Fibroblast of mammary gland (primary cell): Measurements from ENCODE around the gene CC2D2A.
"Not testable (repeated sequence)": the region's sequence is repeated elsewhere in the genome, so short reads cannot be mapped to it uniquely, and the experiment has no call there.

ENCODE experiments used
- DNase-seq: peaks from one replicate; pipeline ENCODE4 v3.0.0-alpha.2; 2010; ENCODE audit warnings: low read depth
- H3K4me3 ChIP-seq: 2 replicates; pipeline ENCODE4 v1.5.1; 2011; ENCODE audit warnings: low read depth, mild to moderate bottlenecking, low read length, moderate library complexity; ENCODE audit not compliant: control insufficient read depth
- CTCF ChIP-seq: conservative IDR thresholded peaks from 2 replicates; pipeline ENCODE4 v1.5.1; 2011; ENCODE audit warnings: low read depth, low read length, inconsistent platforms; ENCODE audit not compliant: control insufficient read depth, insufficient read depth

The CC2D2A gene

GRCh38 chr4:15504041-15504440 lies 34.4 kb downstream of the CC2D2A start:
- no peak for DNase-seq
- H3K4me3 ChIP-seq, result no peak overlapping the region
- no peak for TF ChIP-seq CTCF

- TF ChIP-seq CTCF, result no peak
- H3K4me3 ChIP-seq, result no peak overlapping the region
- DNase-seq, result peak; percentile 10
These were observed 36.8 kb downstream of the CC2D2A start for GRCh38 chr4:15506464-15506863.

GRCh38 chr4:15507679-15508078 lies 38.0 kb downstream of the CC2D2A start:
- H3K4me3 ChIP-seq, result no peak overlapping the region
- TF ChIP-seq CTCF, result no peak
- DNase-seq, result no peak

- TF ChIP-seq CTCF, result no peak
- DNase-seq, result no peak
- H3K4me3 ChIP-seq, result no peak overlapping the region
These were observed 41.3 kb downstream of the CC2D2A start for GRCh38 chr4:15510961-15511360.

- no peak for TF ChIP-seq CTCF
- H3K4me3 ChIP-seq, result no peak overlapping the region
- peak; percentile 15 for DNase-seq
These were observed 43.9 kb downstream of the CC2D2A start for GRCh38 chr4:15513545-15513944.

GRCh38 chr4:15515106-15515505 lies 45.4 kb downstream of the CC2D2A start:
- DNase-seq, result no peak
- H3K4me3 ChIP-seq, result no peak overlapping the region
- TF ChIP-seq CTCF, result no peak

GRCh38 chr4:15516494-15516893 lies 46.8 kb downstream of the CC2D2A start:
- TF ChIP-seq CTCF, result no peak
- no peak for DNase-seq
- no peak overlapping the region for H3K4me3 ChIP-seq

GRCh38 chr4:15517681-15518080 lies 48.0 kb downstream of the CC2D2A start:
- DNase-seq, H3K4me3 ChIP-seq: not testable (repeated sequence)
